ENCODE results near the gene BTBD2. TPM values are rescaled to one million over a fixed set of nuclear protein-coding genes. Genes with fewer than 3 reads are reported as not detected.

BTBD2 gene
- total and polyA plus RNA-seq, 2 of the 13 experiments (the other 11 are each of a cell fraction or from before 2014, with no cell fraction given), result 28.1 to 45.3 TPM

- 0 out of 2 replicates have a peak, but pooled peaks have one; percentile 0 for TF ChIP-seq HMGXB3 (CRISPR knock-in tag; IDR thresholded peaks at IDR 0.05; ENCODE audit: borderline replicate concordance)
- no peak for TF ChIP-seq ZSCAN22 (CRISPR knock-in tag; IDR thresholded peaks at IDR 0.05)
- no peak for TF ChIP-seq CBX1 (IDR thresholded peaks at IDR 0.05; ENCODE audit: low read depth)
- peak; percentile 40 for TF ChIP-seq SKI (IDR thresholded peaks at IDR 0.05; ENCODE audit: partially characterized antibody)
- TF ChIP-seq AGO1 (IDR thresholded peaks at IDR 0.05; ENCODE audit: low read depth, low read length, poor library complexity, severe bottlenecking), result no peak
- TF ChIP-seq ZFP36L1 (CRISPR knock-in tag; IDR thresholded peaks at IDR 0.05), result no peak
- TF ChIP-seq THAP7 (CRISPR knock-in tag; IDR thresholded peaks at IDR 0.05), result no peak
- TF ChIP-seq ZNF567 (CRISPR knock-in tag; IDR thresholded peaks at IDR 0.05; ENCODE audit: borderline replicate concordance), result no peak
- no peak for TF ChIP-seq MED8 (CRISPR knock-in tag; IDR thresholded peaks at IDR 0.05; ENCODE audit: insufficient replicate concordance)
- no peak for TF ChIP-seq STAG1 (CRISPR knock-in tag; IDR thresholded peaks at IDR 0.05)
- TF ChIP-seq FUBP1 (CRISPR knock-in tag; IDR thresholded peaks at IDR 0.05; ENCODE audit: borderline replicate concordance), result no peak
- no peak for TF ChIP-seq GMEB1 (CRISPR knock-in tag; IDR thresholded peaks at IDR 0.05; ENCODE audit: borderline replicate concordance)
- TF ChIP-seq MAF1 (CRISPR knock-in tag; IDR thresholded peaks at IDR 0.05; ENCODE audit: borderline replicate concordance), result no peak
- TF ChIP-seq ZBTB20 (CRISPR knock-in tag; IDR thresholded peaks at IDR 0.05; ENCODE audit: borderline replicate concordance, low read depth), result no peak
- TF ChIP-seq HES4 (CRISPR knock-in tag; IDR thresholded peaks at IDR 0.05; ENCODE audit: borderline replicate concordance), result no peak
- no peak for TF ChIP-seq ZNF740 (CRISPR knock-in tag; IDR thresholded peaks at IDR 0.05)
- TF ChIP-seq TEAD3 (CRISPR knock-in tag; optimal IDR thresholded peaks at IDR 0.05; ENCODE audit: borderline replicate concordance), result no peak
- no peak for TF ChIP-seq NFKBIZ (CRISPR knock-in tag; IDR thresholded peaks at IDR 0.05)
- TF ChIP-seq ZNF577 (CRISPR knock-in tag; IDR thresholded peaks at IDR 0.05; ENCODE audit: borderline replicate concordance, low read depth), result no peak
- no peak for TF ChIP-seq ZNF615 (CRISPR knock-in tag; IDR thresholded peaks at IDR 0.05; ENCODE audit: borderline replicate concordance)
- TF ChIP-seq ZNF121 (CRISPR knock-in tag; IDR thresholded peaks at IDR 0.05), result no peak
Observed at GRCh38 chr19:2060884-2061494, 45.5 kb upstream of the BTBD2 start (continued).

Data from HepG2 (cell line).